ENCODE data around the gene DUSP5. TPM values are rescaled to one million over a fixed set of nuclear protein-coding genes. Genes with fewer than 3 reads are reported as not detected.

Gene DUSP5
- total and polyA plus RNA-seq, 2 of the 4 experiments (the other 2 are of a cell fraction) = 42.1 to 48.1 TPM

GRCh38 chr10:110523736-110524135 lies 26.0 kb downstream of the DUSP5 start:
- ChIA-PET CTCF (no interaction called here), POLR2A (ENCODE audit: unreplicated experiment) (no interaction called here)
- 86% methylated on average over 1 of the region's 3 CpGs; no CpG with 5 or more reads in 1 of the 2 experiments for WGBS, 2 experiments (ENCODE audit: extremely low coverage in 2 of 2, insufficient read length in 1 of 2)
- Histone ChIP-seq H3K9ac (ENCODE audit: low read depth, low read length) (no peak overlapping the region), H3K4me3 (ENCODE audit: insufficient read depth, low read depth, low read length) (no peak overlapping the region), H3K27ac (ENCODE audit: insufficient read depth, low read length) (no peak overlapping the region), H3K9me3 (ENCODE audit: control insufficient read depth, insufficient read depth, low read length) (no peaks in the 10 kb centered on the region), H3K18ac (ENCODE audit: low read depth, low read length) (no peak overlapping the region), H2AK9ac (replicated peaks; ENCODE audit: low read depth, low read length, poor library complexity) (no peak overlapping the region), H4K20me1 (ENCODE audit: insufficient read depth, low read length) (peaks cover 7% of the 10 kb centered on the region; the same call in 1 of the 2 replicates), H3K23ac (ENCODE audit: low read depth, low read length) (no peak overlapping the region), H3K36me3 (ENCODE audit: control insufficient read depth, insufficient read depth, low read length) (no peaks in the 10 kb centered on the region), H3K27me3 (ENCODE audit: control insufficient read depth, insufficient read depth, low read length) (no peaks in the 10 kb centered on the region), H4K5ac (ENCODE audit: low read depth, low read length) (no peak overlapping the region), H3K14ac (replicated peaks; ENCODE audit: low read depth, low read length) (no peak overlapping the region), H2BK20ac (ENCODE audit: low read depth, low read length) (no peak overlapping the region), H2AK5ac (ENCODE audit: low read depth, low read length) (no peak overlapping the region), H3K4me2 (ENCODE audit: low read depth, low read length) (no peak overlapping the region), H4K91ac (ENCODE audit: insufficient read depth, low read depth, low read length) (no peak overlapping the region), H3K9me1 (ENCODE audit: insufficient read depth, low read length) (peaks cover 33% of the 10 kb centered on the region), H2BK120ac (ENCODE audit: low read depth, low read length) (no peak overlapping the region), H2AFZ (replicated peaks; ENCODE audit: low read length, poor library complexity) (no peak overlapping the region), H3K79me1 (ENCODE audit: low read depth in 1 of 2, low read length in 2 of 2) (peaks cover 0 to 28% of the 10 kb centered on the region in 2 experiments; a peak in 2 of 4 replicates), H3K56ac (ENCODE audit: extremely low read depth, insufficient read depth, low read length) (no peak overlapping the region), H2BK15ac (ENCODE audit: low read depth, low read length) (no peak overlapping the region), H3K4ac (ENCODE audit: low read depth, low read length) (no peak overlapping the region), H4K8ac (ENCODE audit: low read depth in 2 of 2, low read length in 2 of 2) (no peak overlapping the region), H3K4me1 (ENCODE audit: control insufficient read depth, insufficient read depth, low read length) (peaks cover 18% of the 10 kb centered on the region), H2BK5ac (ENCODE audit: low read depth, low read length, poor library complexity, severe bottlenecking) (no peak overlapping the region)
- TF ChIP-seq CHD1 (IDR thresholded peaks at IDR 0.05; ENCODE audit: low read depth, low read length) = no peak
- no peak for TF ChIP-seq BHLHE40 (IDR thresholded peaks at IDR 0.05; ENCODE audit: low read depth, low read length)
- dilution Hi-C loops (cut with HindIII; ENCODE audit: low sequenced_read_pairs, unreplicated experiment) = no loop called here
- intact Hi-C loops (cut with micrococcal nuclease) = no loop called here
- no peak for ATAC-seq (ENCODE audit: low read depth)
- in situ Hi-C loops (cut with MboI; ENCODE audit: low sequenced_read_pairs) = no loop called here
- DNase-seq = no peak
- BruUV-seq (replicated peaks) = no TSS peak
